GM18858 (cell line): Measurements from ENCODE around the gene LRRC14B.
"Not testable (repeated sequence)": the region's sequence is repeated elsewhere in the genome, so short reads cannot be mapped to it uniquely, and the experiment has no call there.

ENCODE experiments used
- ATAC-seq: cut with Tn5 transposase; IDR thresholded peaks from one replicate; pipeline ENCODE4 v1.9.1; 2021; ENCODE audit not compliant: unreplicated experiment

Gene LRRC14B

DNA sequence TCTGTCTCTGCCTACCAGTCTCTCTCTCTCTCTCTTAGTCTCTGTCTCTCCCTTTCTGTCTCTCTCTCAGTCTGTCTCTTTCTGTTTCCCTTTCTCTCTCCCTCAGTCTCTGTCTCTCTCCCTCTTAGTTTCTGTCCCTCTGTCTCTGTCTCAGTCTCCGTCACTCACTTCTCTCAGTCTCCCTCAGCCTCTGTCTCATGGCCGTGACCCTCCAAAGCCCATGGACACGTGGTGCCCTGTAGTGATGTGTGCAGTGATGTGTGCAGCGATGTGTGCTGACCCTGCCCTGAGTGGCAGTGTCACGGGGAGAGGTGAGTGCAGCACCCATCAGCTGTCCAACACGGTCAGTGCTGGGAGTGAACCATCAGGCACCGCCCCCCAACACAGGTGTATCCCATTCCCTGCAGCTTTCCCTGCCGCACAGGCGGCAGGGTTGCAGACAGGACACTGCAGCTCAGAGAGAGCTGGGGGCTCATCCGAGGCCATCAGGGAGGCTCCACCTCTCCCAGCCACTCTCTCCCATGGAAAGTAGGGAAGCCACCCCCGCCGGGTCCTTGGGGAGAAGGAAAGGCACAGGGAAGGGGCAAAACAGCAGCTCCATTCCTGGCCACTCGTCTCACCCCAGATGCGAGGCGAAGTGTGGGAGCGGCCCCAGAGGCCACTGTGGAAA lies 794 bp upstream of the LRRC14B start:
- no peak for ATAC-seq

DNA sequence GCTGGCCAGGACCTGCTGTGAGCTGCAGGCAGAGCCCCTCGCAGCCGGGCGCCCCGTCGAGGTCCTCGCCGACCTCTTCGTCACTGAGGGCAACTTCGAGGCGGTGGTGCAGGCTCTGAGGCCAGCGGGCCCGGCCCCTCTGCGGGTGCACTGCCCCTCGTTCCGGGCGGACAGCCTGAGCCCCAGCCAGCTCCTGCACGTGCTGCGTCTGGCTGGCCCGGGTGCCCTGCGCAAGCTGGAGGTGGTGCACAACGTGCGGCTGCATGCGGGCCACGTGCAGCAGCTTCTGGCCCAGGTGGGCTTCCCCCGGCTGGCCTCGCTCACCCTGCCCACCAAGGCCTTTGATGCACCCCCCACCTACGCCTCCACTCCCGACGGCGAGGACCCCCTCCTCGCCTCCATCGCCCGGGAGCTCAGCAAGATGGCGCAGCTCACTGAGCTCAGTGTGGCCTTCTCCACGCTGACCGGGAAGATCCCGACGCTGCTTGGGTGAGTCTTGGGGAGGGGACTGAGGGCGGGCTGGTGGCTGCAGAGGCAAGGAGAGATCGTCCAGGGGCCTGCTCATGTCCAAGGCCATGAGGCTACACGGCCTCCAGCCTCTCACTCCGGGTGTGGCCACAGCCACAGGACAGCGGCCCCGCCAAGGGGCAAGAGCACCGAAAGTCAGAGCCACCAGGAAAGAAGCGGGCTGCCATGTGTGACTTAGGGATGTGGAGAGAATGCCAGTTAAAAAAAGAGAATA lies 825 bp downstream of the LRRC14B start:
- ATAC-seq, result no peak

DNA sequence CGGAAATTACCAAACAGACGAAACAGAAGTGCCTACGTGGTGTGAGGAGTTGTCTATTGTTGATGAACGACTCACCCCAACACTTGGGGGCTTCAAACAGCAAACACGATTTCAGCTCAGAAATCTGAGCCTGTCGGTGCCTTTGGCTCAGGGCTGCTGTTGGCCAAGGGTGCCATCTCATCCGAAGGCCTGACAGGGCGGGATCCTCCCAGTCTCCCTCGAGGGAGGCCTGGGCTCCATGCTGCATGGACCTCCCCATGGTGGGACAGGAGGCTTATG lies 1.3 kb downstream of the LRRC14B start:
- no peak for ATAC-seq

DNA sequence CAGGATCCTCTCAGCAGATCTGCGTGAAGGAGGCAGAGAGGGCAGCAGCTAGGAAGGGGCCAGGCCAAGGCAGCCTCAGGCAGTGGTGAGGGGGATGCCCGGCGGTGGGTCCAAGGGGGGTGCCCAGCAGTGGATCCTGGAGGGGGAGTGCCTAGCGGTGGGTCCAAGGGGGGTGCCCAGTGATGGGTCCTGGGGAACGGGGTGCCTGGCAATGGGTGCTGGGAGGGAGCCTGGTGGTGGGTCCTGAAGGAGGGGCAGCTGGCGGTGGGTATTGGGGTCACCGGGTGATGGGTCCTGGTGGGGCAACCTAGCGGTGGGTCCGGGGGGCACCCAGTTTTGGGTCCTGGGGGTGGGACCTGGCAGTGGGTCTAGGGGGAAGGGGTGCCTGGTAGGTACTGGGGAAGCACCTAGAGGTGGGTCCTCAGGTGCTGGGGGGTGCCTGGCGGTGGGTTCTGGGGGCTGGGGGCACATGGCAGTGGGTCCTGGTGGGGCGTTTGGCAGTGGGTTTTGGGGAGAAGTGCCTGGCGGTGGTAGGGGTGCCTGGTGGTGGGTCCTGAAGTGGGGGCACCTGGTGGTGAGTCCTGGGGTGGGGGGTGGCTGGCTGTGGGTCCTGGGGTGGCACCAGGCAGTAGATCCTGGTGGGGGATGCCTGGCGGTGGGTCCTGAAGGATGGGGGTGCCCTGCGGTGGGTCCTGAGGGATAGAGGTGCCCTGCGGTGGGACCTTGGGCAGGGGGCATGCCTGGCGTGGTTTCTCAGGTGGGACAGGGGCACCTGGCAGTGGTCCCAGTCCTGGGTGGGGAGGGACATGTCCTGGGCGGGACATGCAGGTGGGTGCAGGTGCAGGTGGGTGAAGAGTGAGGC lies 1.9 kb downstream of the LRRC14B start:
- no peak for ATAC-seq

DNA sequence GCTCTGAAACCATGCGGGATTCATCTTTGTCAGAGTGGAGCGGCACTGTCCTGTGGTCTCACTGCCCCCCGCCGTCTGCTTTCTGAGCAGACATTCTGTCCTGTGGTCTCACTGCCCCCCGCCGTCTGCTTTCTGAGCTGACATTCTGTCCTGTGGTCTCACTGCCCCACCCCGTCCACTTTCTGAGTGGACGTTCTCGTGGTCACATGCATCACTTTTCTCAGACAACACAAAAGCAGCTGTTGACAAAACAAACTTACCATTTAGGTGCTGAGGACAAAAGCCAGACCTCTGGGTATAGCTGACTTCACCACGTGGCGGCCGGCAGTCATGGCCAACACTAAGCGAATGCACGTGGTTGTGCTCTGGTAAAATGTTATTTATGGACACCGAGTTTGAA lies 2.8 kb downstream of the LRRC14B start:
- ATAC-seq, result no peak

DNA sequence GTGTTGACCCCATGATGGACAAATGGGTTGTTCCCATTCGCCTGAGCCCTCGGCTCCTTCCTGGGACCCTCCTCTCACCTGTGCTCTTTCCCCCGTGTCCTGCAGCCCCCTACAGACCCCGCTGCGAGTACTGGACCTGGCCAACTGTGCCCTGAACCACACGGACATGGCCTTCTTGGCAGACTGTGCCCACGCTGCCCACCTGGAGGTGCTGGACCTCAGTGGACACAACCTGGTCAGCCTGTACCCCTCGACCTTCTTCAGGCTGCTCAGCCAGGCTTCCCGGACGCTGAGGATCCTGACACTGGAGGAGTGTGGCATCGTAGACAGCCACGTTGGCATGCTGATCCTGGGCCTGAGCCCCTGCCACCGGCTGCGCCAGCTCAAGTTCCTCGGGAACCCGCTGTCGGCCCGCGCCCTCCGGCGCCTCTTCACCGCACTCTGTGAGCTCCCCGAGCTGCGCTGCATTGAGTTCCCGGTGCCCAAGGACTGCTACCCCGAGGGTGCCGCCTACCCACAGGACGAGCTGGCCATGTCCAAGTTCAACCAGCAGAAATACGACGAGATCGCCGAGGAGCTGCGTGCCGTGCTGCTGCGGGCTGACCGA lies 3.4 kb downstream of the LRRC14B start:
- no peak for ATAC-seq

DNA sequence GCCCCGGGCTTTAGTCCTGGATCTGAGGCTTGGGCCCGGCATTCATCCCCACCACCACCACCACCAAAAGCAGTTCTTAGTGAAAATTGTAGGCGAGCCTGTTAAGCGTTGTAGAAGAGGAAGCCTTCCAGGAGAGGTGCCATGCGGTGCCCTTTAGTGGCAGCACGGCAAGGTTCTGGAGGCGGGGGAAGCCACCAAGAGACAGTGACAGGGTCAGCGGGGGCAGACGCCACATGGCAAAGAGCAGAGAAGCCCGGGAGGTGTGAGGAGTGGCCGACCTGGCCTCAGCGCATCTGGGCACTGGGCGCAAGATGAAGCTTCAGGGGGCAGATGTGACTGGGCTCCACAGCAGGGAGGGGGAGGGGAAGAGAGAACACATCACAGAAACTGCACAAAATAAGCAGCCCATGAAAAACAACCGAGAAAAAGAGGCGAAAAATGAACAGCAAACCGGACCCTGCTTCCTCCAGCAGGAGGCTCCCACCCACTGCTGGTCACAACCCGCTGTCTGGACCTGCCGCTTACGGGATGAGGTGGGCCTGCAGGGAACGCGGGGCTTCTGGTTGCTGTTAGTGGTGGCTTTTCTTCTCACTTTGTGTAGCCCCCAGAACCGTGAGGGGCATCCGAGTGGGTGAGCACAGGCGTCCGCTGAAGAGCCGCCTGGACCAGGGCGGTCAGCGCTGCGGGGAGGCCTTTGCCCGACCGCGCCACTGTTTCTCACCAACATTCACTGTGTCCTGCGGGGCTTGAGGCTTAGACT lies 4.3 kb downstream of the LRRC14B start:
- ATAC-seq, result no peak

DNA sequence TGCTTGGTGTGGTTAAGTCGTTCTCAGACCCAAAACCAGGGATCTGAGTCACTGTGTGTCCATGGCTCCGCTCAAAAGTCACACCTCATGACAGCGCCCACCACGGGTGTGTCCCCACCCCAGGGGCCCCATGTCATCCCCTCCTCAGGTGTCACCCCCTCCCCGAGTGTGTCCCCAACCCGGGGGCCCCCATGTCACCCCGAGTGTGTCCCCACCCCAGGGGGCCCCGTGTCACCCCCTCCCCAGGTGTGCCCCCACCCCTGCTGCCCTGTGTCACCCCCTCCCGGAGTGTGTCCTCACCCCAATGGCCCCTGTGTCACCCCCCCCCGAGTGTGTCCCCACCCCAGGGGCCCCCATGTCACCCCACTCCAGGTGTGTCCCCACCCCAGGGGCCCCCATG lies 5.1 kb downstream of the LRRC14B start:
- no peak for ATAC-seq

DNA sequence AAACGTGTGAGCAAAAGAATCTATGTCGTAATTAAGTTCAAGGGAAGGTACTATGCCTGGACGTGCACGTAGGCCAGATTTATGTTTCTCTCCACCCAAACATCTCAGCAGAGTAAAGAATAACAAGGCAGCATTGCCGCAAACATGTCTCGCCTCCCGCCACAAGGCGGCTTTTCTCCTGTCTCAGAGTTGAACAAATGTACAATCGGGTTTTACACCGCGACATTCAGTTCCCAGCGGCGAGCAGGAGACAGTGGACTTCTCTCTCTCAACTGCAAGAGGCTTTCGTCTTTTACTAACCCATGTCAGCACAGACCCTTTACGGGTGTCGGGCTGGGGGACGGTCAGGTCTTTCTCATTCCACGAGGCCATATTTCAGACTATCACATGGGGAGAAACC lies 5.7 kb downstream of the LRRC14B start:
- ATAC-seq, result not testable (repeated sequence)

DNA sequence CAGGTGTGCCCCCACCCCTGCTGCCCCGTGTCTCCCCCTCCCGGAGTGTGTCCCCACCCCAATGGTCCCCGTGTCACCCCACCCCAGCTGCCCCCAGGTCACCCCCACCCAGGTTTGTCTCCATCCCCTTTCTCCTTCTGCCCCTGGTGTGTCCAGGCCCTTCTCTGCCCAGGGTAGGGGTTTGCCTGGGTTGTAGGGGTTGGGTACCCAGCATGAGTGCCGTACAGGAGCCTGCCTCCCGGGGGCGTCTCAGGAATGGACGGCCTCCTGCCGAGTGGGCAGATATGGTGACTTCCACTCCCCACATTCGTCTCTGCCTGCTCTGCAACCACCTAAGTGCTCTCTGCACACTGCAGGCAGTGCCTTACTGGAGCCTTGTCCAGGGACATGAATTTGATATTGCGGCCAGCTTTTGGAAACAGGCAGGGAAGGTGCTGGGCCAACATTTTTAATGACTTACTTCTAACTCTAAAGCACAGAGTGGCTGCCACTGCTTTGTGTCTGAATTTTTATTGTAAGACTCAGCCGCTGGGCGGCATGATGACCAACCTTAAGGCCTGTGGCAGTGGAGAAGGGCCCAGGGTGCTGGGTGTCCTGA lies 6.7 kb downstream of the LRRC14B start:
- ATAC-seq, result no peak

DNA sequence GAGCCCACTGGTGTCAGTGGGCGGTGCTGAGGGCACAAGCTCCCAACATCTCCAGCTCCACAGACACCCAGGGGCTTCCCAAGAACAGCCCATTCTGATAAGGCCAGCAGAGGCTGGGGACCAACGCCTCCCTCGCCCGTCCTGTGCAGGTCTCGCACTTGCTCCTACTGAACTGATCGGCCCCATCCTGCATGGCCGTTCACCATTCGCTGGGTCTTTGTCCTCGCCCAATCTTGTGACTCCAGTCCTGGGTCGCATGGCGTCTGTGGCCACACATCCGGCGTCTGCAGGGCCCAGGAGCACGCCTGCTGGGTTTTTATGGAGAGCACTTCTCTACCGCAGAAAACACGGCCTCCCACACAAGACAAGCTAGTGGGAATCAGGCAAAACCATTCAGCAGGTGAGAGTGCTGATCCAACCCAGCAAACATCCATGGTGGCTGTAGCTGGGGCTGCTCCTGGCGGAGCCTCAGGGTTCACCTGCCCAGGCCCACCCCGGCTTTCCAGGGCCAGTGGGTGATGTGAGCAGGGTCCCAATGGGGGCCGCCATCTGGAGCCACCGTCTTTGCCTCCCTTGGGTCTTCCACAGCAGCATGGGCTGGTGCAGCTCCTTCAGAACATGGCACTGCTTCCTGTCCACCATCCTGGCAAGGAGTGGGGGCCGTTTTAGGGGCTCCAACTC lies 7.4 kb downstream of the LRRC14B start:
- ATAC-seq, result no peak

DNA sequence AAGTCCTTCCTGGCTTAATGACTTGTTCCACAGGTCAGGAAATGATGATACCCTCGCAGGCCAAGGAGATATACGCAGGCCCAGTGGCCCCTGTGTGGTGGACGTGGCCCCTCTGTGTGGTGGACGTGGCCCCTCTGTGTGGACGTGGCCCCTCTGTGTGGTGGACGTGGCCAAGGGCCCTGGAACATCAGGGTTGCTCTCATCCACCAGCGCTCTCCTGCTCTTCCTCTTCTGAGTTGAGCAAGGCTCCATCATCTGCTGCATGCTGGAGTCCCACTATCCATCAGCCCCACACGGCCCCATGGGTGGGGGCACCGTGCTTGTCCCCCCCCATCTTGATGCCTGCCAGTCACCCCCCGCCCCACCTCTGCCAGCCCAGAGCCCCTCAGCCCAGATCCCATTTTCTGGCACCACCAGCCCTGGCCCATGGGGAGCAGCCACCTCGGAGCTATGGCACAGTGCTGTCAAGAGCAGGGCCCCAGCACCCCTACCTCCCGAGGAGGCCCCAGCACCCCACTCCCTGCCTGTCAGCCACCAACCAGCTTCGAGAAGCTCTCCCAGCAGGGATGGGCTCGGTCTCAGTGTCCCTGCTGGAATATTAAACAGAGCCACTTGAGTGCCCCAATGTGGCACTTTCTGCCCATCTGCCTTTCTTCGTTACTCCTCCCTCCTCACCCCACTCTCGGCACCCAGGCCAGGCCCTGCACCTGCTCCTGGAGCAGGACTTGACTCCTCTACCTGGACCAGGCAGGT lies 8.1 kb downstream of the LRRC14B start:
- ATAC-seq, result no peak

DNA sequence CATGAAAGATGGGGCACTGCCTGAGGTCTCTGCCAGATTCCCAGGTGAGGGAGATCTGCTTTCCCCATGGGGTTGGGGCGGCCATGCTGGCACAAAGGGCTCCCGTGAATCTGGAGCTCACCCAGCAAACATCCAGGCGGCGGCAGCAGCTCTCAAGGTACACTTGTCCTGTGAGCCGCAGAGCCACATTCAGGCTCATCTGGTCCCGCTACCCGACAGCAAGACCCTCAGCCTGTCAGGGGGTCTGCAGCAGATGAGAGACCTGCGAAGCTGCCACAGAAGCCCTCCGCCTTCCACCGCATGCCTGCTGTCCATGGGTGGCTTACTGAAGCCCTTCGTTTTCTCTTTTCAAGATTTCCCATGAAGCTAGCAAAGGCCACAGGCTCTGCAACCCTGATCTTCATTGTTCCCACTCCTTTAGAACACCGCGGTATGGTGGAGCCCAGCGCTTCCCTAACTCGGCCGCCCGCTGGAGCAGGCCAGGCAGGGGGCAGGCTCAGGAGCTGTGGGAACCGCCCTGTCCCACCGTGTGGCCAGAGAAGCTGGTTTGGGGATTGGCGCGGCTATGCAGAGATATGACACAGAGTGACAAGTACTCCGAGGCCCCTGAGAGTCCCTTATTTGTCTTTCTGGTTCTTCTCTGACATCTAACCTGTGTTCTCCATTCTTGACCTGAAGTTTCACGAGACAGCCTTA lies 8.8 kb downstream of the LRRC14B start:
- no peak for ATAC-seq

DNA sequence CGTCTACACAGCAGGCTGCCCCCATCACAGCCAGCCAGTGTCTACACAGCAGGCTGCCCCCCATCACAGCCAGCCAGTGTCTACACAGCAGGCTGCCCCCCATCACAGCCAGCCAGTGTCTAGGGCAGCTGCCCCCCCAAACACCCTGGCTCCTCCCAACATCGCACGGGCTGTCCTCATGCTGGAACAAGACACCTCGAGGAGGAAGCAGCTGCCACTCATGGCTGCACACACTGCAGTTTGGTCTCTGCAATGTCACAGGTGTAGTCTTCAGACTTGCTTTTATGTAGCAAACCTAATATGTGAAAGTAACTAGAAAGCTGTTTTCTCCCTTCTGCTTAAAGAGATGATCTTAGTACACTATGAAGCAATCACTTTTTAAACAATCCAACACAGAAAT lies 9.7 kb downstream of the LRRC14B start:
- no peak for ATAC-seq

DNA sequence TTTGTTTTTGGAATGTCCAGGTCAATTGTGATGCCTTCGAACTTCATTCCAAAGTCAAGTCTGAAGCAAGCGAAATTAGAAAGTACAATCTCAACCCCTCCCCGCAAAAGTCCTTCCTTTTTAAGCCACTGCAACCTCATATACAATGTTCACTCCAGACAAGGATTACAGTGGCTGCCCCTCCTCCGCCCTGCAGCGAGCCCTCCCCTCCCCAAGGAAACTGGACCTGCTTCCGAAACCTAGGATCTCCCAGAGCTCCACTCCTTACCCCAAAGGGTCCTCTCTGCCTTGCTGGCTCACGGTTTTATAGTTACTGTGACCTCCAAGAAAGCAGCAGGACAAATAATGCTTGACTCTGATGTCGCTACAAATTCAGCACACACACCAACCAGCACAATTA lies 10.4 kb downstream of the LRRC14B start:
- no peak for ATAC-seq

DNA sequence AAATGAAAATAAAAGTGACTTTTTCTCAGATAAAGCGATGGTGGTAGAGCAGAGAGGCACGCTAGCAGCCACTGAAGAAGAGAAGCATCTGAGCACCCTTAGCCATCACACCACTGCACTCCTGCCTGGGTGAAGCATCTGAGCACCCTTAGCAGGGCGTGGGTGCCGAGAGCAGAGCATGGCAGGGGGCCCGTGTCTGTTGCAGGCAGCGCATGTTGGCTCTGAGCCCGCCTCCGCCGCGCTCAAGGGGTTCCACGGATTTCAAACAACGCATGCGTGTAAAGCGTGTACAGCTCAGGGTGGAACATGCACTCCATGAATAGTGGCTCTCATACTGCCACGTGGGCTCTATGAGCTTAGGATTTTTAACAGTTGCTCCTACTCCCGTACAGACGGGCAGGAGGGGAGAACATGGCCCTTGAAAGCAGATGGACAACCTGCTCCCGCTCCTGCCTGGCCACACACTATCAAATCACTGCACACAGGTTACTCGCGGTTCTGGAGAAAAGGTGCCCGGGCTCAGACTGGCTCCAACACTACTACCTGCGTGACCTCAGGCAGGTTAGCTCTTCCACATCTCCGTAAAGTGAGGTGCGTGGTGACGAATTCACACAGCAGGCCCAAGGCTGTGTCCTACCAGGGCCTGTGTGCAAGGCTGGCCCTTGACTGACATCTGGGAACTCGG lies 12.1 kb downstream of the LRRC14B start:
- no peak for ATAC-seq

DNA sequence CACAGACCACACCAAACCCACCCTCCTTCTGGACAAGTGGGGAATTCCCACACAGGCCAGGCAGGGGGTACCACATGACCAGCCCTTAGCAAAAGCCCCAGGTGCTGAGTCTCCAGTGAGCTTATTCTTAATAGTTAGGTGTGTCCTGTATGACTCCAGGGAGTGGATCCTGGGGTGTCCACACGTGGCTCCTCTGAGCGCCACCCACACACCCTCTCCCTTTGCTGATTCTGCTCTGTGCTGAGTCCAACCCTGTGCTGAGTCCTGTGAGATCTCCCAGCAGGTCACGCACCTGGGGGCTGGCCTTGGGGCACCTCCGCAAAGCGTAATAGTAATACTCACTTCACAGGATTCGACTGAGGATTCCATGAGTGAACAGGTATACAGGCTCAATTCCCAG lies 12.7 kb downstream of the LRRC14B start:
- no peak for ATAC-seq

DNA sequence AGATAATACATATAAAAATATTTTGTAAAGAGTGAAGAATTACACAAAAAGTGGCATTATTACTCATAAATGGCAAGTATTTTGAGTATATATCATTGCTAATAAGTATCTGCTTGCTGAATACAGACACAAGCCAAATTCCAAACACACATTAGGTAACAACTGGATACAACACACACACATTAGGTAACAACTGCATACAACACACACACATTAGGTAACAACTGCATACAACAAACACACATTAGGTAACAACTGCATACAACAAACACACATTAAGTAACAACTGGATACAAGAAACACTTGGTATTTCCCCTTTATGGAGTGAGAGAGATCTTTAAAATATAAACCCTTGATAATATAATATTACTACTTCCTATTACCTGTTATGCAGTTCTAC lies 13.2 kb downstream of the LRRC14B start:
- no peak for ATAC-seq
